Measurements from ENCODE around the gene DAP3. TPM values are rescaled to one million over a fixed set of nuclear protein-coding genes. Genes with fewer than 3 reads are reported as not detected.
"Not testable (repeated sequence)": the region's sequence is repeated elsewhere in the genome, so short reads cannot be mapped to it uniquely, and the experiment has no call there.

The DAP3 gene
- total and polyA plus RNA-seq, 9 of the 15 experiments (the other 6 are each of a cell fraction or from before 2014, with no cell fraction given): 155 to 484 (median 298) TPM

GRCh38 chr1:155699062-155699461 is 10.2 kb downstream of the DAP3 start (continued):
- TF ChIP-seq ATF1 (CRISPR knock-in tag; IDR thresholded peaks at IDR 0.05); FOXM1 (CRISPR knock-in tag; IDR thresholded peaks at IDR 0.05; ENCODE audit: low read depth); MYNN (CRISPR knock-in tag; IDR thresholded peaks at IDR 0.05); CREB1 (IDR thresholded peaks at IDR 0.05): not testable (repeated sequence)
- TF ChIP-seq ATF1 (tag; IDR thresholded peaks at IDR 0.05): peak; percentile 75
- TF ChIP-seq SOX6 (IDR thresholded peaks at IDR 0.05): peak; percentile 79
- 0 out of 4 replicates have a peak, but pooled peaks of 1 of the 2 experiments have one; percentile 18 for TF ChIP-seq FOXK2 (conservative IDR thresholded peaks at IDR 0.05 in 1 of 2, IDR thresholded peaks at IDR 0.05 in 1 of 2; ENCODE audit: low read depth in 2 of 2)
- TF ChIP-seq PHF8 (IDR thresholded peaks at IDR 0.05; ENCODE audit: borderline replicate concordance, low read length): 0 out of 2 replicates have a peak, but pooled peaks have one; percentile 14
- peak; percentile 85 for TF ChIP-seq ARID1B (IDR thresholded peaks at IDR 0.05)
- peak; percentile 46; the same call in 1 of the 2 replicates for TF ChIP-seq SMARCE1 (IDR thresholded peaks at IDR 0.05)
- peak; percentile 75; the same call in 1 of the 2 replicates for TF ChIP-seq ATF7 (IDR thresholded peaks at IDR 0.05)
- peak; percentile 37; the same call in 1 of the 2 replicates for TF ChIP-seq STAT5A (IDR thresholded peaks at IDR 0.05; ENCODE audit: borderline replicate concordance, low read length)
- peak; percentile 89 for TF ChIP-seq CBFA2T2 (conservative IDR thresholded peaks at IDR 0.05)
- peak; percentile 33; the same call in 1 of the 2 replicates for TF ChIP-seq FOXM1 (IDR thresholded peaks at IDR 0.05; ENCODE audit: low read depth)
- TF ChIP-seq MYNN (IDR thresholded peaks at IDR 0.05): 0 out of 2 replicates have a peak, but pooled peaks have one; percentile 18
- TF ChIP-seq CREB1 (CRISPR knock-in tag; IDR thresholded peaks at IDR 0.05): peak; percentile 57; the same call in 1 of the 2 replicates
- TF ChIP-seq NFIC (IDR thresholded peaks at IDR 0.05): peak; percentile 54
- TF ChIP-seq FOXA3 (CRISPR knock-in tag; conservative IDR thresholded peaks at IDR 0.05 in 1 of 2, IDR thresholded peaks at IDR 0.05 in 1 of 2): peak in 1 of 2 experiments; percentile 16; a peak in 1 of 4 replicates
- TF ChIP-seq ZNF263 (CRISPR knock-in tag; IDR thresholded peaks at IDR 0.05; ENCODE audit: borderline replicate concordance): peak; percentile 24; the same call in 1 of the 2 replicates
- peak; percentile 25; the same call in 1 of the 2 replicates for TF ChIP-seq MTA2 (IDR thresholded peaks at IDR 0.05; ENCODE audit: low read depth)
- TF ChIP-seq GATA2 (CRISPR knock-in tag; IDR thresholded peaks at IDR 0.05): peak; percentile 68
- TF ChIP-seq EGR1 (conservative IDR thresholded peaks at IDR 0.05): peak; percentile 31; the same call in 1 of the 2 replicates
- peak; percentile 44; the same call in 1 of the 2 replicates for TF ChIP-seq CTBP1 (IDR thresholded peaks at IDR 0.05; ENCODE audit: borderline replicate concordance)
- peak; percentile 79 for TF ChIP-seq TCF3 (CRISPR knock-in tag; IDR thresholded peaks at IDR 0.05)
- 0 out of 2 replicates have a peak, but pooled peaks have one; percentile 25 for TF ChIP-seq MTA1 (IDR thresholded peaks at IDR 0.05; ENCODE audit: borderline replicate concordance)
- peak; percentile 99 for TF ChIP-seq HMBOX1 (IDR thresholded peaks at IDR 0.05)
- TF ChIP-seq DPF2 (IDR thresholded peaks at IDR 0.05): peak; percentile 79
- peak; percentile 74 for TF ChIP-seq CXXC5 (CRISPR knock-in tag; IDR thresholded peaks at IDR 0.05)
- peak; percentile 39; the same call in 1 of the 2 replicates for TF ChIP-seq ZBTB2 (IDR thresholded peaks at IDR 0.05)
- TF ChIP-seq EP300 (IDR thresholded peaks at IDR 0.05; ENCODE audit: low read length): peak; percentile 17; the same call in 1 of the 2 replicates
